ENCODE results near the gene DIP2A.

DIP2A gene

GRCh38 chr21:46425571-46425970, 33.1 kb upstream of the DIP2A start:
- H3K79me2 ChIP-seq (ENCODE audit: insufficient read depth, low read length), result no peaks in the 10 kb centered on the region
- no peaks in the 10 kb centered on the region for H3K36me3 ChIP-seq (ENCODE audit: low read length)
- no peaks in the 10 kb centered on the region for H3K9me2 ChIP-seq (replicated peaks; ENCODE audit: insufficient read depth, low read length)
- H3K27ac ChIP-seq (ENCODE audit: low read depth, low read length), result no peak overlapping the region
- no peak overlapping the region for H3K4me3 ChIP-seq (ENCODE audit: insufficient read depth, low read length, poor library complexity, severe bottlenecking)
- H3K27me3 ChIP-seq (ENCODE audit: low read length), result no peaks in the 10 kb centered on the region
- H3K9me3 ChIP-seq (ENCODE audit: insufficient read depth, low read length), result no peaks in the 10 kb centered on the region
- no peak for TF ChIP-seq EZH2phosphoT487 (conservative IDR thresholded peaks at IDR 0.05; ENCODE audit: low read length)
- TF ChIP-seq, protein P1, sequence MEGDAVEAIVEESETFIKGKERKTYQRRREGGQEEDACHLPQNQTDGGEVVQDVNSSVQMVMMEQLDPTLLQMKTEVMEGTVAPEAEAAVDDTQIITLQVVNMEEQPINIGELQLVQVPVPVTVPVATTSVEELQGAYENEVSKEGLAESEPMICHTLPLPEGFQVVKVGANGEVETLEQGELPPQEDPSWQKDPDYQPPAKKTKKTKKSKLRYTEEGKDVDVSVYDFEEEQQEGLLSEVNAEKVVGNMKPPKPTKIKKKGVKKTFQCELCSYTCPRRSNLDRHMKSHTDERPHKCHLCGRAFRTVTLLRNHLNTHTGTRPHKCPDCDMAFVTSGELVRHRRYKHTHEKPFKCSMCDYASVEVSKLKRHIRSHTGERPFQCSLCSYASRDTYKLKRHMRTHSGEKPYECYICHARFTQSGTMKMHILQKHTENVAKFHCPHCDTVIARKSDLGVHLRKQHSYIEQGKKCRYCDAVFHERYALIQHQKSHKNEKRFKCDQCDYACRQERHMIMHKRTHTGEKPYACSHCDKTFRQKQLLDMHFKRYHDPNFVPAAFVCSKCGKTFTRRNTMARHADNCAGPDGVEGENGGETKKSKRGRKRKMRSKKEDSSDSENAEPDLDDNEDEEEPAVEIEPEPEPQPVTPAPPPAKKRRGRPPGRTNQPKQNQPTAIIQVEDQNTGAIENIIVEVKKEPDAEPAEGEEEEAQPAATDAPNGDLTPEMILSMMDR (IDR thresholded peaks at IDR 0.05; ENCODE audit: insufficient read depth, low read length, poor library complexity, severe bottlenecking), result no peak
- H2AFZ ChIP-seq (ENCODE audit: low read depth, low read length, severe bottlenecking), result no peak overlapping the region
- H3K4me2 ChIP-seq (ENCODE audit: low read depth, low read length, poor library complexity, severe bottlenecking), result no peak overlapping the region
- H3F3A ChIP-seq (ENCODE audit: insufficient read depth), result no peaks in the 10 kb centered on the region
- H4K20me1 ChIP-seq (ENCODE audit: low read depth, low read length), result no peaks in the 10 kb centered on the region
- H3K9ac ChIP-seq (ENCODE audit: low read length), result no peak overlapping the region

DNA sequence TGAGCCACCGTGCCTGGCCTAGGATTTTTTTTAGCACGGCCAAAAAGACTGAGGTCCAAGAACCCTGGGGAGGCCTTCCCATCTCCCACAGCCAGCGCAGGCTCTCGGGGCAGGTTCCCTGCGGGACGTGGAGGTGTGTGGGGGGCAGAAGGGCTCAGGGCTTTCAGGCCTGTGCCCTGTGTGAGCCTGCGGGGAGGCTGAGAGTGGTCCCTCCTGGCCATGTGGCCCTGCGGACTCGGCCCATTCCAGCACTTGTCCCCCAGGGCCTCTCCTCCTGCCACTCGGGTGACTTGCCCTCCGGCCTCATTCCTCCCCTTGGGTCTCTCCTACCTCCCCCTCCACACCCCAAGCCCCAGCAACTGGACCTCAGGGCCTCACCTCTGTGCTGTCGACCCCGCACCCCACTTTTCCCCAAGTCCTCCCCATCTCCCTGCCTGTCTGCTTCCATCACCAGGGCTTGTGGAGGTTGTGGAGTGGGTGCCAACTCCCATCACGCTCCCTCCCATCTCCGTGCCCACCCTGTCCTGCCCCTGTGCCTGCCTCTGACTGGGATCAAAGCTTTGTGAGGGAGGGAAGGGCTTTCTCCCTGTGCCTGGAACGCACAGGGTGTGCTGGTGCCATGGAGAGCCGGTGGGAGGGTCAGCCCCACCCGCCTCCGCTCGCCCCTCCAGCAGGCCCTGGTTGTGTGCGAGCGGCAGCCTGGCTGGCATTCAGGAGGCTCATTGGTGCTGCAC, 32.2 kb upstream of the DIP2A start:
- H4K20me1 ChIP-seq (ENCODE audit: low read depth, low read length), result no peaks in the 10 kb centered on the region
- no peaks in the 10 kb centered on the region for H3K9me2 ChIP-seq (replicated peaks; ENCODE audit: insufficient read depth, low read length)
- no peak overlapping the region for H2AFZ ChIP-seq (ENCODE audit: low read depth, low read length, severe bottlenecking)
- H3K79me2 ChIP-seq (ENCODE audit: insufficient read depth, low read length), result no peaks in the 10 kb centered on the region
- H3K36me3 ChIP-seq (ENCODE audit: low read length), result no peaks in the 10 kb centered on the region
- no peak overlapping the region for H3K4me3 ChIP-seq (ENCODE audit: insufficient read depth, low read length, poor library complexity, severe bottlenecking)
- no peak overlapping the region for H3K9ac ChIP-seq (ENCODE audit: low read length)
- H3K27me3 ChIP-seq (ENCODE audit: low read length), result no peaks in the 10 kb centered on the region
- no peak overlapping the region for H3K27ac ChIP-seq (ENCODE audit: low read depth, low read length)
- H3K4me2 ChIP-seq (ENCODE audit: low read depth, low read length, poor library complexity, severe bottlenecking), result no peak overlapping the region
- H3F3A ChIP-seq (ENCODE audit: insufficient read depth), result no peaks in the 10 kb centered on the region
- no peaks in the 10 kb centered on the region for H3K9me3 ChIP-seq (ENCODE audit: insufficient read depth, low read length)
- no peak for TF ChIP-seq EZH2phosphoT487 (conservative IDR thresholded peaks at IDR 0.05; ENCODE audit: low read length)
- TF ChIP-seq, protein P1 (IDR thresholded peaks at IDR 0.05; ENCODE audit: insufficient read depth, low read length, poor library complexity, severe bottlenecking), result no peak

DNA sequence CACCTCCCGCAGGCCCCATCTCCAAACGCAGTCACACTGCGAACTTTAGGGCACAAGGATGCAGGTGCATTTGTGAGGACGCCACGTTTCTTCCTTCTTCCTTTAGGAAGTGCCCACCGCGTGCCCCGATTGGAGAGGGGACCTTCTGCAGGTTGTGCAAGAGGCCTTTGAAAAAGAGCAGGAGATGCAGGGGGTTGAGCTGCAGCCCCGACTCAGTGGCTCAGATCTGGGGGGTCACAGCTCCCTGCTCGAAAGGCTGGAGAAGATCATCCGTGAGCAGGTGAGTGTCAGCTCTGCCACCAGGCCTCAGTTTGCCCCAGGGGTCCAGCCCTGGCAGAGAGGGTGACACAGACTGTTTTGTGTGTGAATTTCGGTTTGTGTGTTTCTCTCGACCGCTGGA, 31.2 kb upstream of the DIP2A start:
- H3K9me2 ChIP-seq (replicated peaks; ENCODE audit: insufficient read depth, low read length), result no peaks in the 10 kb centered on the region
- H3K27ac ChIP-seq (ENCODE audit: low read depth, low read length), result no peak overlapping the region
- no peaks in the 10 kb centered on the region for H3K79me2 ChIP-seq (ENCODE audit: insufficient read depth, low read length)
- no peaks in the 10 kb centered on the region for H3F3A ChIP-seq (ENCODE audit: insufficient read depth)
- no peaks in the 10 kb centered on the region for H3K27me3 ChIP-seq (ENCODE audit: low read length)
- no peak for TF ChIP-seq EZH2phosphoT487 (conservative IDR thresholded peaks at IDR 0.05; ENCODE audit: low read length)
- TF ChIP-seq, protein P1 (IDR thresholded peaks at IDR 0.05; ENCODE audit: insufficient read depth, low read length, poor library complexity, severe bottlenecking), result no peak
- no peaks in the 10 kb centered on the region for H3K9me3 ChIP-seq (ENCODE audit: insufficient read depth, low read length)
- H2AFZ ChIP-seq (ENCODE audit: low read depth, low read length, severe bottlenecking), result no peak overlapping the region
- H3K4me3 ChIP-seq (ENCODE audit: insufficient read depth, low read length, poor library complexity, severe bottlenecking), result no peak overlapping the region
- no peak overlapping the region for H3K4me2 ChIP-seq (ENCODE audit: low read depth, low read length, poor library complexity, severe bottlenecking)
- peaks cover 3% of the 10 kb centered on the region; the same call in 1 of the 2 replicates for H3K36me3 ChIP-seq (ENCODE audit: low read length)
- no peak overlapping the region for H3K9ac ChIP-seq (ENCODE audit: low read length)
- no peaks in the 10 kb centered on the region for H4K20me1 ChIP-seq (ENCODE audit: low read depth, low read length)

All from SU-DHL-6 (cell line).